ENCODE results near the gene CHMP5. TPM values are rescaled to one million over a fixed set of nuclear protein-coding genes. Genes with fewer than 3 reads are reported as not detected.

CHMP5 gene
- total RNA-seq, 2 donors from 2014 or later: 4.6 to 20.5 TPM

DNA sequence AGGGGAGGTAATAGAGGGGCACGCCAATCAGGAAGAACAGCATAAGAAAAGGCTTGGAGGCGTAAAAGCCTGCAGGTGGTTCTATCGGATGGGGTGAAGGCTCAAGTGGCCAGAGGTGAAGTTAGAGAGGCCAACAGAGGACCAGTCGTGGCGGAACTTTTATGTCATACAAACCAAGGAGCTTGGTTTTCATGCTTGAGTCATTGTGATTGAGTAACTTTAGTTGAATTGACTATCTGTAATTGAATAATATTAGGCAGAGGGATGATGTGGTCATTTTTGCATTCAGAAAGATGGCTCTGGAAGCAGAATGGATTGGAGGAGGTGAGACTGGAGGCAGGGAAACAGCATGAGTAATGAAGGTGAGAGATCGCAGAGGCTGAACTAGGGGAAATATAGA is 32.0 kb upstream of the CHMP5 start:
- no peak for TF ChIP-seq POLR2A (IDR thresholded peaks at IDR 0.05)
- TF ChIP-seq, protein P1, sequence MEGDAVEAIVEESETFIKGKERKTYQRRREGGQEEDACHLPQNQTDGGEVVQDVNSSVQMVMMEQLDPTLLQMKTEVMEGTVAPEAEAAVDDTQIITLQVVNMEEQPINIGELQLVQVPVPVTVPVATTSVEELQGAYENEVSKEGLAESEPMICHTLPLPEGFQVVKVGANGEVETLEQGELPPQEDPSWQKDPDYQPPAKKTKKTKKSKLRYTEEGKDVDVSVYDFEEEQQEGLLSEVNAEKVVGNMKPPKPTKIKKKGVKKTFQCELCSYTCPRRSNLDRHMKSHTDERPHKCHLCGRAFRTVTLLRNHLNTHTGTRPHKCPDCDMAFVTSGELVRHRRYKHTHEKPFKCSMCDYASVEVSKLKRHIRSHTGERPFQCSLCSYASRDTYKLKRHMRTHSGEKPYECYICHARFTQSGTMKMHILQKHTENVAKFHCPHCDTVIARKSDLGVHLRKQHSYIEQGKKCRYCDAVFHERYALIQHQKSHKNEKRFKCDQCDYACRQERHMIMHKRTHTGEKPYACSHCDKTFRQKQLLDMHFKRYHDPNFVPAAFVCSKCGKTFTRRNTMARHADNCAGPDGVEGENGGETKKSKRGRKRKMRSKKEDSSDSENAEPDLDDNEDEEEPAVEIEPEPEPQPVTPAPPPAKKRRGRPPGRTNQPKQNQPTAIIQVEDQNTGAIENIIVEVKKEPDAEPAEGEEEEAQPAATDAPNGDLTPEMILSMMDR (IDR thresholded peaks at IDR 0.05): no peak
- peaks cover 20% of the 10 kb centered on the region for H3K4me1 ChIP-seq
- no peaks in the 10 kb centered on the region for H3K36me3 ChIP-seq (replicated peaks in 1 of 2; ENCODE audit: insufficient read depth in 1 of 2, low read depth in 2 of 2)
- no peaks in the 10 kb centered on the region for H3K27me3 ChIP-seq
- intact Hi-C loops (cut with DNase I): no loop called here
- no peak overlapping the region for H3K27ac ChIP-seq
- ATAC-seq (no peak), DNase-seq (no peak)
- H3K9me3 ChIP-seq: no peaks in the 10 kb centered on the region
- 92 to 95% methylated on average over 6 of the region's 6 CpGs for WGBS, 2 donors
- no peak overlapping the region for H3K4me3 ChIP-seq

GRCh38 chr9:33233626-33234342 is 31.1 kb upstream of the CHMP5 start:
- DNase-seq (peak; percentile 83 to 99 (median 93)), ATAC-seq (peak; percentile 90)
- H3K36me3 ChIP-seq (replicated peaks in 1 of 2; ENCODE audit: insufficient read depth in 1 of 2, low read depth in 2 of 2): no peaks in the 10 kb centered on the region
- WGBS, 2 donors: 8% methylated on average over 1 of the region's 1 CpG; no CpG with 5 or more reads in 1 of the 2 donors
- TF ChIP-seq, protein P1 (IDR thresholded peaks at IDR 0.05): no peak
- TF ChIP-seq POLR2A (IDR thresholded peaks at IDR 0.05): peak in 2 of 3 donors; percentile 11 to 16
- H3K4me1 ChIP-seq: peaks cover 20% of the 10 kb centered on the region
- H3K9me3 ChIP-seq: no peaks in the 10 kb centered on the region
- H3K4me3 ChIP-seq: no peak overlapping the region
- intact Hi-C loops (cut with DNase I): no loop called here
- H3K27me3 ChIP-seq: no peaks in the 10 kb centered on the region
- H3K27ac ChIP-seq: peak overlapping the region in 3 of 4 donors; percentile 12 to 83 (median 65)

GRCh38 chr9:33234511-33235467 is 30.1 kb upstream of the CHMP5 start:
- Histone ChIP-seq H3K4me1 (peaks cover 15% of the 10 kb centered on the region), H3K4me3 (no peak overlapping the region), H3K27me3 (no peaks in the 10 kb centered on the region), H3K9me3 (no peaks in the 10 kb centered on the region), H3K36me3 (replicated peaks in 1 of 2; ENCODE audit: insufficient read depth in 1 of 2, low read depth in 2 of 2) (no peaks in the 10 kb centered on the region), H3K27ac (peak overlapping the region in 3 of 4 donors; percentile 12 to 83 (median 65))
- intact Hi-C loops (cut with DNase I): no loop called here
- peak; percentile 27 for ATAC-seq
- TF ChIP-seq, protein P1 (IDR thresholded peaks at IDR 0.05): no peak
- no peak for TF ChIP-seq POLR2A (IDR thresholded peaks at IDR 0.05)
- peak in 1 of 4 donors; percentile 50 for DNase-seq
- 77 to 90% methylated on average over 9 of the region's 9 CpGs for WGBS, 2 donors

GRCh38 chr9:33236571-33236970 is 28.3 kb upstream of the CHMP5 start:
- H3K27me3 ChIP-seq: no peaks in the 10 kb centered on the region
- no peak overlapping the region for H3K27ac ChIP-seq
- H3K4me1 ChIP-seq: peaks cover 14% of the 10 kb centered on the region
- H3K36me3 ChIP-seq (replicated peaks in 1 of 2; ENCODE audit: insufficient read depth in 1 of 2, low read depth in 2 of 2): no peaks in the 10 kb centered on the region
- WGBS, 2 donors: 73 to 74% methylated on average over 3 of the region's 3 CpGs
- no peak for TF ChIP-seq POLR2A (IDR thresholded peaks at IDR 0.05)
- TF ChIP-seq, protein P1 (IDR thresholded peaks at IDR 0.05): no peak
- H3K9me3 ChIP-seq: no peaks in the 10 kb centered on the region
- no peak for DNase-seq
- ATAC-seq: no peak
- no peak overlapping the region for H3K4me3 ChIP-seq
- intact Hi-C loops (cut with DNase I): no loop called here

All from body of pancreas (tissue), 4 donors.